ENCODE results near the gene PPP1R12C. TPM values are rescaled to one million over a fixed set of nuclear protein-coding genes. Genes with fewer than 3 reads are reported as not detected.

PPP1R12C gene
- polyA plus RNA-seq, 1 experiment, result 50.8 TPM

- no peak for TF ChIP-seq CTCF (IDR thresholded peaks at IDR 0.05; ENCODE audit: insufficient read depth, low read depth, low read length)
- CTCF ChIA-PET, result no interaction called here
- no peak for DNase-seq (ENCODE audit: low read depth)
Measured at GRCh38 chr19:55041244-55041626, 76.2 kb downstream of the PPP1R12C start.

More at GRCh38 chr19:55041244-55041626, 76.2 kb downstream of the PPP1R12C start:
- POLR2A ChIA-PET, result no interaction called here
- Histone ChIP-seq H3K4me3 (ENCODE audit: low read depth, low read length) (no peak overlapping the region), H3K36me3 (ENCODE audit: control insufficient read depth, insufficient read depth, low read length) (peaks cover 6% of the 10 kb centered on the region), H3K27me3 (ENCODE audit: control insufficient read depth, insufficient read depth, low read length) (no peaks in the 10 kb centered on the region)

Small RNA genes lying within 50 kb of the gene (small RNA-seq; reads per million reads assigned to genes)
- not detected for gene MIR7975 (ENCODE audit: insufficient read length, low read depth, low replicate concordance)
- not detected for gene RF01210 (ENCODE audit: insufficient read length, low read depth, low replicate concordance)

Other genes starting within 250 kb of the PPP1R12C start
- not detected in 2 replicates for gene FCAR, start 243.4 kb downstream of the PPP1R12C start, polyA plus RNA-seq (2011; rRNA removed)
- gene NCR1, start 211.5 kb downstream of the PPP1R12C start, polyA plus RNA-seq (2011; rRNA removed), result not detected in 2 replicates
- not detected in 2 replicates for gene NLRP7, start 170.1 kb downstream of the PPP1R12C start, polyA plus RNA-seq (2011; rRNA removed)
- gene NLRP2, start 151.3 kb downstream of the PPP1R12C start, polyA plus RNA-seq (2011; rRNA removed), result not detected in 2 replicates
- not detected in 2 replicates for gene GP6, start 79.4 kb downstream of the PPP1R12C start, polyA plus RNA-seq (2011; rRNA removed)
- gene RDH13, start 54.5 kb downstream of the PPP1R12C start, polyA plus RNA-seq (2011; rRNA removed), result 5.2 and 6.1 TPM in 2 replicates
- 3.6 and 4.4 TPM in 2 replicates for gene EPS8L1, start 41.8 kb downstream of the PPP1R12C start, polyA plus RNA-seq (2011; rRNA removed)
- 10.4 and 10.5 TPM in 2 replicates for gene TNNT1, start 31.6 kb upstream of the PPP1R12C start, polyA plus RNA-seq (2011; rRNA removed)
- 0.12 TPM in 1 of 2 replicates, not detected in the other for gene TNNI3, start 40.1 kb upstream of the PPP1R12C start, polyA plus RNA-seq (2011; rRNA removed)
- 0.39 and 0.51 TPM in 2 replicates for gene DNAAF3, start 49.0 kb upstream of the PPP1R12C start, polyA plus RNA-seq (2011; rRNA removed)
- gene SYT5, start 62.7 kb upstream of the PPP1R12C start, polyA plus RNA-seq (2011; rRNA removed), result 0.26 and 0.47 TPM in 2 replicates
- 2.2 and 4.3 TPM in 2 replicates for gene PTPRH, start 91.9 kb upstream of the PPP1R12C start, polyA plus RNA-seq (2011; rRNA removed)
- 0.56 and 1.5 TPM in 2 replicates for gene TMEM86B, start 111.1 kb upstream of the PPP1R12C start, polyA plus RNA-seq (2011; rRNA removed)
- gene PPP6R1, start 141.4 kb upstream of the PPP1R12C start, polyA plus RNA-seq (2011; rRNA removed), result 25.9 and 42.5 TPM in 2 replicates
- gene HSPBP1, start 162.5 kb upstream of the PPP1R12C start, polyA plus RNA-seq (2011; rRNA removed), result 24.4 and 43.8 TPM in 2 replicates
- 10.6 and 12.8 TPM in 2 replicates for gene BRSK1, start 166.4 kb upstream of the PPP1R12C start, polyA plus RNA-seq (2011; rRNA removed)
- not detected in 2 replicates for gene TMEM150B, start 207.7 kb upstream of the PPP1R12C start, polyA plus RNA-seq (2011; rRNA removed)
- 3.7 and 6.4 TPM in 2 replicates for gene KMT5C, start 222.2 kb upstream of the PPP1R12C start, polyA plus RNA-seq (2011; rRNA removed)
- 0.12 and 0.58 TPM in 2 replicates for gene COX6B2, start 237.1 kb upstream of the PPP1R12C start, polyA plus RNA-seq (2011; rRNA removed)
- gene GARIN5B, start 245.6 kb upstream of the PPP1R12C start, polyA plus RNA-seq (2011; rRNA removed), result 0.02 TPM in 1 of 2 replicates, not detected in the other